ENCODE data around the gene AGRN.

The AGRN gene

GRCh38 chr1:1082776-1083415 is 63.0 kb downstream of the AGRN start:
- DNase-seq, result no peak

- DNase-seq, result no peak
These were observed 63.8 kb downstream of the AGRN start for GRCh38 chr1:1083416-1084371.

GRCh38 chr1:1084372-1085170 is 64.7 kb downstream of the AGRN start:
- no peak for DNase-seq

GRCh38 chr1:1085171-1085841 is 65.4 kb downstream of the AGRN start:
- DNase-seq, result no peak

- no peak for DNase-seq
These were observed 66.3 kb downstream of the AGRN start for GRCh38 chr1:1085911-1086841.

GRCh38 chr1:1086911-1087341 is 67.0 kb downstream of the AGRN start:
- no peak for DNase-seq

GRCh38 chr1:1087351-1088028 is 67.6 kb downstream of the AGRN start:
- no peak for DNase-seq

GRCh38 chr1:1088029-1088800 is 68.3 kb downstream of the AGRN start:
- DNase-seq, result no peak

- no peak for DNase-seq
These were observed 69.1 kb downstream of the AGRN start for GRCh38 chr1:1088801-1089680.

GRCh38 chr1:1089731-1090423 is 70.0 kb downstream of the AGRN start:
- DNase-seq, result no peak

GRCh38 chr1:1090424-1091343 is 70.8 kb downstream of the AGRN start:
- DNase-seq, result no peak

- no peak for DNase-seq
These were observed 71.6 kb downstream of the AGRN start for GRCh38 chr1:1091344-1092148.

- DNase-seq, result no peak
These were observed 72.4 kb downstream of the AGRN start for GRCh38 chr1:1092149-1092855.

- no peak for DNase-seq
These were observed 73.1 kb downstream of the AGRN start for GRCh38 chr1:1092894-1093609.

- no peak for DNase-seq
These were observed 73.7 kb downstream of the AGRN start for GRCh38 chr1:1093610-1093943.
